ENCODE data around the gene B3GNT7. TPM values are rescaled to one million over a fixed set of nuclear protein-coding genes. Genes with fewer than 3 reads are reported as not detected.

The B3GNT7 gene
- total RNA-seq, 1 experiment from 2014 or later: 11.0 TPM

GRCh38 chr2:231399046-231399852 is 3.7 kb downstream of the B3GNT7 start:
- Histone ChIP-seq H3F3A (ENCODE audit: low read length, unreplicated experiment) (no peaks in the 10 kb centered on the region), H3K4me2 (ENCODE audit: low read length) (no peak overlapping the region), H3K4me3 (ENCODE audit: low read length) (no peak overlapping the region), H3K9me3 (ENCODE audit: low read length) (no peaks in the 10 kb centered on the region), H3K4me1 (ENCODE audit: insufficient read depth, low read length) (peaks cover 35% of the 10 kb centered on the region), H3K36me3 (ENCODE audit: low read depth, low read length) (no peaks in the 10 kb centered on the region), H3K9ac (ENCODE audit: low read length) (peak overlapping the region; percentile 25), H3K9me2 (replicated peaks; ENCODE audit: low read length) (no peaks in the 10 kb centered on the region), H3K79me2 (ENCODE audit: low read length) (no peaks in the 10 kb centered on the region), H3K27ac (ENCODE audit: low read length) (peak overlapping the region; percentile 66), H4K20me1 (ENCODE audit: low read length) (no peaks in the 10 kb centered on the region), H3K27me3 (ENCODE audit: low read length) (no peaks in the 10 kb centered on the region), H2AFZ (ENCODE audit: low read length) (no peak overlapping the region)
- intact Hi-C loops (cut with micrococcal nuclease): no loop called here
- no TSS peak for BruUV-seq (replicated peaks)
- TF ChIP-seq EZH2phosphoT487 (IDR thresholded peaks at IDR 0.05; ENCODE audit: borderline replicate concordance, low read length): no peak
- TF ChIP-seq CTCF (conservative IDR thresholded peaks at IDR 0.05; ENCODE audit: low read depth, low read length): no peak
- TF ChIP-seq EZH2 (IDR thresholded peaks at IDR 0.05; ENCODE audit: low read length, unreplicated experiment): no peak
- ATAC-seq: no peak
- ChIA-PET POLR2A (ENCODE audit: unreplicated experiment) (no interaction called here), CTCF (interaction anchor here (1.7 kb wide), 2 partner anchors 102 to 172 kb away, joined by 9 to 12 read pairs; no protein-coding TSS in a partner anchor)
- no peak for DNase-seq

- ATAC-seq: peak; percentile 92
- ChIA-PET CTCF (interaction anchor here (0.6 to 1.7 kb wide), 12 partner anchors 12 to 1219 kb away, joined by 3 to 16 read pairs (median 5); no protein-coding TSS in a partner anchor), POLR2A (ENCODE audit: unreplicated experiment) (interaction anchor here (0.7 kb wide), 2 partner anchors 113 to 154 kb away, joined by 4 to 6 read pairs; no protein-coding TSS in a partner anchor)
- Histone ChIP-seq H3K4me1 (ENCODE audit: insufficient read depth, low read length) (peaks cover 37% of the 10 kb centered on the region), H3K9me3 (ENCODE audit: low read length) (no peaks in the 10 kb centered on the region), H3K9ac (ENCODE audit: low read length) (peak overlapping the region; percentile 25), H3K4me3 (ENCODE audit: low read length) (no peak overlapping the region), H3K9me2 (replicated peaks; ENCODE audit: low read length) (no peaks in the 10 kb centered on the region), H3K27ac (ENCODE audit: low read length) (peak overlapping the region; percentile 66), H3K4me2 (ENCODE audit: low read length) (peak overlapping the region; percentile 56), H3F3A (ENCODE audit: low read length, unreplicated experiment) (no peaks in the 10 kb centered on the region), H3K36me3 (ENCODE audit: low read depth, low read length) (no peaks in the 10 kb centered on the region), H3K79me2 (ENCODE audit: low read length) (no peaks in the 10 kb centered on the region), H2AFZ (ENCODE audit: low read length) (peak overlapping the region; percentile 37), H4K20me1 (ENCODE audit: low read length) (no peaks in the 10 kb centered on the region), H3K27me3 (ENCODE audit: low read length) (no peaks in the 10 kb centered on the region)
- TSS peak; percentile 14 for BruUV-seq (replicated peaks)
- DNase-seq: peak; percentile 67
- intact Hi-C loops (cut with micrococcal nuclease): loop anchor here (1.0 to 5.0 kb wide), 2 partner anchors 33 to 100 kb away; no protein-coding TSS in a partner anchor
- no peak for TF ChIP-seq EZH2 (IDR thresholded peaks at IDR 0.05; ENCODE audit: low read length, unreplicated experiment)
- no peak for TF ChIP-seq EZH2phosphoT487 (IDR thresholded peaks at IDR 0.05; ENCODE audit: borderline replicate concordance, low read length)
- no peak for TF ChIP-seq CTCF (conservative IDR thresholded peaks at IDR 0.05; ENCODE audit: low read depth, low read length)
Measured at GRCh38 chr2:231399853-231400680, 4.6 kb downstream of the B3GNT7 start.
